Panc1 (cell line): ENCODE results near the gene GRIFIN. TPM values are rescaled to one million over a fixed set of nuclear protein-coding genes. Genes with fewer than 3 reads are reported as not detected.

Experiments
- ATAC-seq: fragments of 200-7000 bp; cut with Tn5 transposase; 2 replicates; pipeline ENCODE4 v1.9.1; 2020; ENCODE audit warnings: mild to moderate bottlenecking, moderate library complexity
- BruUV-seq: library from RNA; stranded (reverse); fragments of 400-500 nt; replicated peaks from 2 replicates; lab custom pipeline; 2021; lab: Mats Ljungman, UMichigan
- CTCF ChIA-PET: fragments of 300-600 bp; sonication (Branson Sonifier 250); formaldehyde crosslinking; loops from one replicate; lab custom pipeline; 2022; ENCODE audit warnings: antibody characterized with exemption; lab: Charles Lee
- POLR2A ChIA-PET: fragments of 300-600 bp; sonication (Branson Sonifier 250); formaldehyde crosslinking; loops from one replicate; lab custom pipeline; 2022; ENCODE audit warnings: antibody characterized with exemption; lab: Charles Lee
- DNase-seq: peaks from one replicate; pipeline ENCODE4 v3.0.0-alpha.2; 2010; ENCODE audit warnings: low read depth, low spot score
- H3K27ac ChIP-seq: 2 replicates; pipeline ENCODE4 v1.5.1; 2011; ENCODE audit warnings: mild to moderate bottlenecking, low read length, inconsistent platforms
- H3K27me3 ChIP-seq: fragments of 200-500 bp; sonication (Bioruptor generic); 2 replicates; pipeline ENCODE4 v1.6.0; 2014; ENCODE audit warnings: low read length, inconsistent platforms; ENCODE audit not compliant: control insufficient read depth, insufficient read depth
- H3K36me3 ChIP-seq: fragments of 200-500 bp; sonication (Bioruptor generic); 2 replicates; pipeline ENCODE4 v1.5.1; 2014; ENCODE audit warnings: inconsistent platforms, mild to moderate bottlenecking, low read length, moderate library complexity; ENCODE audit not compliant: control insufficient read depth, insufficient read depth
- H3K4me1 ChIP-seq: 2 replicates; pipeline ENCODE4 v1.5.1; 2011; ENCODE audit warnings: inconsistent platforms, mild to moderate bottlenecking, low read length, moderate library complexity; ENCODE audit not compliant: control insufficient read depth, insufficient read depth
- H3K4me3 ChIP-seq, 2 experiments: 2 replicates each; pipeline ENCODE4 v1.5.1; 2011 to 2012; ENCODE audit warnings: low read depth in 2 of 2, low read length in 2 of 2, mild to moderate bottlenecking in 2 of 2, inconsistent platforms in 1 of 2, moderate library complexity in 1 of 2
- H3K9me3 ChIP-seq: fragments of 200-500 bp; sonication (Bioruptor generic); 2 replicates; pipeline ENCODE4 v1.5.1; 2014; ENCODE audit warnings: low read depth, mild to moderate bottlenecking, inconsistent platforms, low read length, moderate library complexity; ENCODE audit not compliant: control insufficient read depth, insufficient read depth
- CTCF ChIP-seq: fragments of 450-650 bp; IDR thresholded peaks from 2 replicates; pipeline ENCODE4 v1.5.1; 2017; ENCODE audit warnings: mild to moderate bottlenecking
- POLR2AphosphoS5 ChIP-seq: IDR thresholded peaks from 2 replicates; pipeline ENCODE4 v1.6.1; 2012; ENCODE audit warnings: mild to moderate bottlenecking, low read depth, low read length, moderate library complexity
- REST ChIP-seq, 2 experiments: IDR thresholded peaks; 2 replicates each; pipeline ENCODE4 v1.6.1; 2011 to 2012; ENCODE audit warnings: low read depth in 2 of 2, control low read depth in 1 of 2, low read length in 1 of 2, mild to moderate bottlenecking in 1 of 2, moderate library complexity in 1 of 2; ENCODE audit not compliant: insufficient read depth in 1 of 2
- SIN3A ChIP-seq: IDR thresholded peaks from 2 replicates; pipeline ENCODE4 v1.6.1; 2012; ENCODE audit warnings: low read depth, mild to moderate bottlenecking, low read length, moderate library complexity, borderline replicate concordance; ENCODE audit not compliant: insufficient read depth
- TCF7L2 ChIP-seq: IDR thresholded peaks from 2 replicates; pipeline ENCODE4 v1.6.1; 2011; ENCODE audit warnings: mild to moderate bottlenecking, low read depth, low read length, inconsistent platforms
- in situ Hi-C: cut with HindIII; loops from 2 replicates; pipeline ENCODE4 v1.10.0; 2016; ENCODE audit warnings: low sequenced_read_pairs, low pct_unique_long_range_greater_than_20kb
- intact Hi-C: fragments of 100-400 bp; cut with micrococcal nuclease; formaldehyde crosslinking; loops from one replicate; pipeline ENCODE4 v1.10.0; 2022; ENCODE audit not compliant: unreplicated experiment
- total RNA-seq: library from RNA; stranded (reverse); gene quantifications from one replicate; pipeline ENCODE4 v1.2.1, GENCODE V29; 2021; ENCODE audit not compliant: unreplicated experiment

GRIFIN gene
- total RNA-seq, 1 experiment from 2014 or later = not detected

GRCh38 chr7:2499719-2500430 is 23.7 kb upstream of the GRIFIN start:
- peaks cover 20% of the 10 kb centered on the region for H3K4me1 ChIP-seq
- ATAC-seq = no peak
- in situ Hi-C loops = no loop called here
- ChIA-PET CTCF (interaction anchor here (0.6 to 0.7 kb wide), 2 partner anchors 31 to 398 kb away, joined by 3 to 10 read pairs; no protein-coding TSS in a partner anchor), POLR2A (no interaction called here)
- H3K27me3 ChIP-seq = no peaks in the 10 kb centered on the region
- intact Hi-C loops = no loop called here
- no TSS peak for BruUV-seq
- TF ChIP-seq POLR2AphosphoS5 (no peak), REST (IDR thresholded peaks at IDR 0.05; ENCODE audit: insufficient read depth in 1 of 2, low read depth in 2 of 2, low read length in 1 of 2) (no peak), SIN3A (no peak), TCF7L2 (no peak), CTCF (no peak)
- H3K36me3 ChIP-seq = no peaks in the 10 kb centered on the region
- no peak for DNase-seq
- H3K27ac ChIP-seq = no peak overlapping the region
- no peak overlapping the region for H3K4me3 ChIP-seq
- H3K9me3 ChIP-seq = no peaks in the 10 kb centered on the region

- no peak overlapping the region for H3K4me3 ChIP-seq
- DNase-seq (no peak), ATAC-seq (peak; percentile 18; the same call in 1 of the 2 replicates)
- in situ Hi-C loops (no loop called here), intact Hi-C loops (no loop called here)
- POLR2A ChIA-PET = interaction anchor here (0.6 kb wide), 1 partner anchor 18 kb away, joined by 4 read pairs; no protein-coding TSS in a partner anchor
- H3K27ac ChIP-seq = no peak overlapping the region
- no peak for TF ChIP-seq SIN3A
- TF ChIP-seq TCF7L2 = no peak
- no peak for TF ChIP-seq POLR2AphosphoS5
- TF ChIP-seq CTCF = no peak
- TF ChIP-seq REST (IDR thresholded peaks at IDR 0.05; ENCODE audit: insufficient read depth in 1 of 2, low read depth in 2 of 2, low read length in 1 of 2) = no peak
- BruUV-seq = no TSS peak
- no peaks in the 10 kb centered on the region for H3K9me3 ChIP-seq
- peaks cover 20% of the 10 kb centered on the region for H3K4me1 ChIP-seq
- CTCF ChIA-PET = interaction anchor here (0.6 to 0.7 kb wide), 3 partner anchors 24 to 399 kb away, joined by 3 to 10 read pairs (median 6); no protein-coding TSS in a partner anchor
- no peaks in the 10 kb centered on the region for H3K27me3 ChIP-seq
- H3K36me3 ChIP-seq = no peaks in the 10 kb centered on the region
These were observed 23.0 kb upstream of the GRIFIN start for GRCh38 chr7:2499181-2499580.
